Activated CD8-positive, alpha-beta memory T cell treated with anti-CD3 and anti-CD28 coated beads for 48 hours (primary cell): ENCODE measurements around the gene OPCML.

ENCODE experiments used
- DNase-seq, 3 experiments: peaks; one replicate each; pipeline ENCODE4 v3.0.0-alpha.2; 2020; ENCODE audit warnings: low read depth in 2 of 3, low spot score in 2 of 3

OPCML gene

DNA sequence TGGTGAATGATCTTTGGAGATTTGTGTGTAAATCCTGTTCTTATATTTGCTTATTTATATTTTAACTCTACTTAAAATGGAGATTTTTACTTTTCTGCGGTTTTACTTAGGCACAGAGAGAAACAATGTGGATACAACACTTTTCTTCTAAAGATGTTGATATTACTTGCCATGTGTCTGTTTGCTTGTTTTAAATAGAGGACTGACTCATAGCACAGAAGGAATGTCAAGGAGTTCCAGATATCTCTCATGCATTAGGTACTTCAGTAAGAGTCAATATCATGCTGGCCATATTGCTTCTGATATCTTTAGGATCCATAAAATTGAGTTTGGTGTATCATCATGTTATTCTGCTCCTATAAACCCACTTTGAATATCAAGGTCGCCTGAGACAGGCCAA lies 395.0 kb downstream of the OPCML start:
- no peak for DNase-seq

DNA sequence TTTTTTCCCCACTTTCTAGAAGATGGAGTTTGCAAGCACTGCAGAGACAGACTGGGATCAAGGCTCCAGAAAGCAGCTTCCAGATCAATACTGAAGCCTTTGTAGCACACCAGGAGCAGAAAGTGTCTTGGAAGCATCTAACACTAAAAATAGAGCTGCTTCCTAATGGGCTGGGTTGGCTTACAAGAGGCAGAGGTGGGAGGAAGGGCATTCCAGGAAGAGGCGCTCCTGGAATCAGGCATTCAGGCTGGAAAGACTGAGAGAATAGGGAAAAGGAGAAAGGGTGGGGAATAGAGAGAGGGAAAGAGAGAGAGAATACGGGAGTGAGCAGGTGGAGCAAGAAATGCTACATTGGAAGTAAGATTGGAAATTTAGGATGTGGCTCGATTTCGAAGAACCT lies 395.9 kb downstream of the OPCML start:
- DNase-seq = no peak

DNA sequence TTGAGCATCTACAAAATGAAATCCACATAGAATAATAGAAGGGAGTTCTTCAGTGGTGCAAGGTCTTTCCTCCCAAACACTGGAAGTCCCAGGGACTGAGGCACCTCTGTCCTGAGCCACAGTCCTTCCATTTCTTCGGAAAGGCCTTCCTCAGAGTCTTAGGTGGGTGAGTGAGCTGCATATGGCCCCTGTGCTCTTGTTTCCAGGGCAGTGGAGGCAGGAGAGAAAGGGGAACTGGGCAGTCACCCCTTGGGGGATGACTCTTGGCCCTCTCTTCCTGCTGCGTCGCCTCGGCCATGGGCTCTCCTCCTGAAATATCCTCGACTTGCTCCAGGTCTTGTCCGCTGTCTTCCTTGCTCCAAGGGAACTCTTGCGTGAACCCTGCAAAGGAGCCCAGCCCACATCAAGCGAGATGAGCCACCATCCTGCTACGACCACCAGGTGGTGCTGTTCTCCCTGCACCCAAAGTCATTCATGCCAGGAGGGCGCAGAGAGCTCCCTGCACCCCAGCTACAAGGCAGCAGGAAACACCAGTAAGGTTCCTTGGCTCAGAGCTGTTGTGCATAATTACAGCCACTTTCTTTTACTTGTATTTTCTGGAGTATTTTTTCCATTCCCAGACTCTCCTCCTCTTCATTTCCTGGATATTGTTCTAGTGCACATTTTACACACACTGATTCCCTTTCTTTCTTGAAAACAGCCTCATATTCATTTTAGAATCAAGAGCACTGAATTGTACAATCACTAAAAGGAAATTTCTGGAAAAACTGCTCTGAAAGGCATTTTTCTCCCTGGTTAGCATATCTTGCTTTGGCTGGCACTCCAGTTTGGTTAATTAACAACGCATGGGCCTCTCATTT lies 397.8 kb downstream of the OPCML start:
- peak in 1 of 3 experiments; percentile 6 for DNase-seq

DNA sequence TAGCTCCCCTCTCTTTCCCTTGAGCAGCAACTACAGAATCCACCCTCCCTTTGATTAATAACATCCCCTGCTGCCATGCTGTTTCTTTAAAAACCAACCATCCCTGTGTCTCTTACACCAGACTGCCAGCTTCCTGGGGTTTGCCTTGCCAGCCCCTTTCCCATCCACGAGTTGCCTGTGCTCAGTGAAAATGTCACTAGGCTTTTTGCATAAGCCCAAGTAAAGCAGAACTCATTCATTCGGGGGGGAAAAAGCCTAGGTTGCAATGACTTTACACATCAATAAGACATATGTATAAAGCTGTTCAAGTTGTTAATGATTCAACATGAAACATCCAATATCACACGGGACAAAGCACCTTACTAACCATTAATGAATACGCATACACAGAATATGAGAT lies 398.7 kb downstream of the OPCML start:
- DNase-seq = no peak

DNA sequence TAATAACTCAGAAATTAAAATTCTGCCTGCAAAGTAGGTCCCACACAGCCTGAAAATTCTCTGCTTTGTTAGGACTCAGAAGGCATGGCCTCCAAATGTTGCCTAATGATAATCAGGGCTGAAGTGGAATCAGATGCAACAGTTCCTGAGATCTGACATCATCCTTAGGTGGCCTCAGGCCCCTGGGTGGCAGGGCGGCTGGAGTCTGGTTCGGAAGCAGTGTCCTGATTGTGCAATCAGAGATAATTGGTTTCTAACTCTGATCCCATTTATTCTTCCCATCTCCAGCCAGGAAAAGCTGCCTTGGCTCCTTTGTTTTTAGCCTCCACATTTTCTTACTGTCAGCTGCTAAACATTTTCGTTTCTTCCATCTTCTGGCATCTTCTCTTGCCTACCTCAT lies 399.3 kb downstream of the OPCML start:
- no peak for DNase-seq

DNA sequence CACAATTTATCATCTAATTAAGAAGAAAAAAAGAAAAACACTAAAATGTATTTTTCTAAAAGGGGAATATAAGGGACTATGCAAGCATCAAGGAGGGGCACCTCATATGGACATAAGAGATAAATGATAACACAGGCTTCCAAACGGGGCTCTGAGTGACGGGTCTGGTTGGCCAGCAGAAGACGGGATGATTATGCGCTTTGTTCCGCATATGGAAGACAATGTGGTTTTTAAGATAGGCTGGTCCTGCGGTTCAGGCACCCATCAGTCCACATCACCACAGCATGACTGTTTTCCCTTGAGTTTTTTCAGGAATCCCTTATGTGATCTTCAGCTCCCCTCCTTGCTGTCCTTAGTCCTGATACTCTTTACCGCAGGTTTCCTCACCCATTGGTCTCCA lies 404.6 kb downstream of the OPCML start:
- DNase-seq = no peak

DNA sequence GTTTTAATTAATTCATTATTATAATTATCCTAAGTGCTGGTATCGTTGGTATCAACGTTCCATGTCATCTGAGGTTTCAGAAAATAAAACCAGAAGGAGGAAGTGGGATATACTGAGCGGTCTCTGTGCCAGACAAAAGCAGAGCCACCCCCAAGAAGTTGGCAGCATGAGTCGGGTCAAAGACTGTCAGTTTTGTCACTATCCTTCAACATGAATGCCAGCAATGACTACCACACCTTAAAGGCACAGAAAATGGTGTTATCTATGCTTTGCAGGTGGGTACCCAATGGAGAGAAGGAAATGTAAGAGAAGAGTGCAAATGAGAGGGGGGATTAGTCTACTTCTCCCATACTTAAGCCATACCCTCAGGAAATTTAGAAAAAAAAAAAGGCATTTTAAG lies 408.5 kb downstream of the OPCML start:
- no peak for DNase-seq

DNA sequence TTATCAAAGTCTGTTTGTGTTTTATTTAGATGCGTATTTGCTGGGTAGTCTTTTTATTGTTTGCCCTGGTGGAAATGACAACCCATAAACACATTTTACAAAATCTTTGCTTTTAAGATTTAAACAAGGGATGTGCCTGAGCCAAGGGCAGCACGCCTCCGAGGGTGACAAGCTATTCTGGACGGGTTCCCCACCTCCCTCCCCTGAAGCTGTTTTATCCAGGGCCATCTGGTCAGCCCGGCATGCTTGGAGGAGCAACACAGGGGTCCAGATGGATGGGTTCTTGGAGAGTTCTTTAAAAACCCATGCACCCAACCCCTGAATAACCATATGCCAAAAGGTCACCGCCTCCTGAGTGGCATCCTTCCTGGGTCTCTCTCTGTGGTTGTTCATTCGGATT lies 408.9 kb downstream of the OPCML start:
- DNase-seq = no peak

DNA sequence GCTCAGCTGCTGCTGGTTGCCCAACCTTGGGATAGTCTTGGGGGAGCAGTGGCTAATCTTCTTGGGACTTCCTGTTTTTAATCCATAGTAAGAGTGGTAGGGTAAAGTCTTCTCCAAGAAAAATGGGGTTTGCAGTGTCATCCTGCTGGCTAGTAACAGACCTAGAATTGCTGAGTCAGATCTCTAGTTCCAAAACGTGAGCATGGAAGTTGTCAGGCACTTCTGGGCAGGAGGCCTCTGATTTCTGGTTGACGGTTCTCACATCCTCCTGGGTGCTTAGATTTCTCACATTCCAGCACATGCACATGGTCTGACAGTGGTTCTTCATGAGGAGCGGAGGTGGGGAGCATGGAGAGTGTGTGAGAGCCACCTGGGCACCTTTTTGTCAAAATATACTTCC lies 410.0 kb downstream of the OPCML start:
- no peak for DNase-seq

DNA sequence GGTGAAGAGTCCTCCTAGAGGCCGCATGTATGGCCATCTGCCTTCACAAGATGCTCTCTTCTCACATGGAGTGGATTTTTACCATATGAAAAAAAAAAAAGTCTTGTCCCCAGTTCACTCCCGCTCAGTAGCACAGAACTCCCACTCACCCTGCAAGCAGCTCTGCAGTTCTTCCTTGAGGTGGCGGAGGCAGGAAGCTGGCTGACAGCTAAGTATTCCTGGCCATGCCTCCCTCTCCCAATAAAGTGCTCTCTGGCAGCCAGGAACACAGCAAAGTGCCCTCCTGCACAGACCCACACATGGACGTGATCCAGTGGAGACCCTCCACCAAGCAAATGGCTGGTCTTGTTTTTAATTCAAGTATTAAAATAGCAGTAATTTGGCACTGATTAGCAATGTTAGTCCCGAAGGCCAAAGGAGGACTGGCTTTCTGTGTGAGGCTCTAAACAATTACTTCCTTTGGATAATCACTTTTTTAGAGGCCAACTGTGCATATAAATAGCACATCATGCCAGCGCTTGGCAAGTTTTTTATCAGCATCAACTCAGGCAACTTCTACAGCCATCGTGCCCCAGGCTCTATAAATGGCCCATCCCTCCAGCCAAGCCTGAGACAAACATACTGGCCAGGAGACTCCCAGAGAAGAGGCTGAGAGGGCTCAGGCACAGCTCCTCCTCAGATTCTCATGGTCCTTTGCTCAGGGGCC lies 413.6 kb downstream of the OPCML start:
- DNase-seq = no peak

DNA sequence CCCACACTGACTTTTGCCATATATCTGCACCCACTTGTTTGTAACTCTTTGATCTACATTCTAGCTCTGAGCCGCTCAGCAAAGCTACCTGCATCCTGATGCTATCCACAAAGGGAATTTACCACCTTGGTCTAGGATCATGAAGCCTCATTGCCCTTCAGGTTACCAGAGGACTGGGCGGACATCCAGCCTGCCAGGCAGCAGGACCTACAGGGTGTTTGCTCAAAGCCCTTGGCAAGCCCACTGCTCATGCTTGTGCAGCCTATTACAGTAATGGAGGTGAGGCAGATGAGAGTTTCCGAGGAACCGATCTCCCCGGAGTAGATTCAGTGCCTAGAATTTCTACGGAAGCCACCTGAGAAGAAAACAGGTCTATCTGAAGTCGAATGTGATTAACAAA lies 417.2 kb downstream of the OPCML start:
- DNase-seq = no peak

DNA sequence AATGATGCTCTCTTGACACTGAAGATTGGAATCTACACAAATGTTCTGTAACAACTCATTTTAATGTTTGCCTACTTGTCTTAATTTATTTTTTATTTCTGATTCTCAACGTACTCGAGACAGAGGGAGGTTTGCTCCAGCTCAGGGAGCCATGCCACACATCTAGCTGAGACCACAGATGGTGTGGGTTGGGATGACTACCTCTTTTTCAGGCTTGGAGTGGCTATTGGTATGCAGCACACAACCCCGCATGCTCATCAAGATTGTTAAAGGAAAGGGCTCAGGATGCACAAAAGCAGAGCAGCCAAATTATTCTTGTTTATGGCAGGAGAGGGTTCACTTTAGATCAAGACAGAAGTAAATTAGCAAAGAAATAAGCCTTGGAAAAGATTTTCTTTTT lies 424.5 kb downstream of the OPCML start:
- DNase-seq = no peak

DNA sequence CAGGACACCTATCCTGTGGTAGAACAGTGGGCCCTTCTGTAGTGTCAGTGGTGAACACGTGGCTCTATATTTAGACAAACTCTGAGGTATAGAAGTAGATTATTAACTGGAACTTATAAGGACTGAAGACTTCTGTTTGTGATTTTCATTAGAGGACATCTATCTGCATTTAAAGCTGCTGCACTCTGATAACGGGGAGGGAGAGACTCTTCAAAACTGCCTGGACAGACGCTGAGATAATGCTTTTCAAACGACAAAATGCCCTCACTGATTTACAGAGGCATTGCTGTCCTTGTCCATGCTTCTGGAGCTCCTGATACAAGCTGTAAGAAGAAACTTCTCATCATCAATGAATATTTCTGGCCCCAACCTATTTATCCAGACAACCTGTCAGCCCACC lies 425.2 kb downstream of the OPCML start:
- DNase-seq = no peak

DNA sequence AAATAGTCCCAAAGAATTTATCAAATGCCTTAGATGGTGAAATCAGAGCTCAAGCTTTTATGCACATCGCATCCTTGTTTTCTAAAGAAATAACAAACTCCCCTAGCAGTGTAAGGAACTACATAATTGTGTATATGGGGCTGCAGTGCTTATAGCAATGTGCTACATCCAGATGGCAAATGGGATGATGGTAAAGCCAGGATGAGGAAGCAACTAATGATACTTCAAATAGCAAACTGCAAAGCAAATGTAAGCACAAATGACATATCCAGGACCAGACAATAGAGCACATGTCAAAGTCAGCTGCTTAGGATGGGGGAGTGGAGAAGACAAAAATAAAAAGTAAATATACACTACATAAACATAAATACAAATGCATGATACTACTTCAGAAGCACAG lies 425.9 kb downstream of the OPCML start:
- DNase-seq = no peak

DNA sequence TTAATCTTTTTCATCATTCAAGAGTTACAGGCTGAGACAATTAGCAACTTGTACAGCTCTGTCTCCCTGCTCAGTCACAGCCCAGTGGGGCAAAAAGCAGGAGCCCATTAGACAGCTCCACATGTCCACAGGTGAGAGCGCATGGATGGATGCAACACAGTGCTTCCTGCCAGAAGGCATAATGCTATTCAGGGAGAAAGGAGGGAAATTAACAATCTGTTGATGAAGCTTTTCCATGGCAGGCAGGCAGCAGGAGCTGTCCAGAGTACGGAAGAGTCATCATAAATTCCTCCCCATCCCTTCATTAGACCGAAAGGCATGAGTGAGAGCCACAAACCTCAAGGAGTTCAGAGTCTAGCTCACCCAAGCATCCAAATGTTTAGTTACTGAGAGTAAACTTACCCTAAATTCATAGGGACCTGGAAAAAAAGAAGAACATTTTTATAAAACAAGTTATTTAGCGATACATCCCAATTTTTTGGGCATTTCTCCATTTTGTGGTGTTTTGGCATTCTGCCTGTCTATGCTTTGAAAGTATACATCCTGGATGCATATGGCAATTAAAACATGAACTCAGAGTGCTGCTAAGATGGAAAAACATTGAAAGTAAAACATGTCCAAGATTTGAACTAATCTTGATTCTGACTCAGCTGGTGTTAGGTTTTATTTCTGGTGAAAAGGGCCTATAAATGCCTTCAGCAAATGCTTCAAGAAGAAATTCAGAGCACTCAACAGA lies 428.1 kb downstream of the OPCML start:
- no peak for DNase-seq

DNA sequence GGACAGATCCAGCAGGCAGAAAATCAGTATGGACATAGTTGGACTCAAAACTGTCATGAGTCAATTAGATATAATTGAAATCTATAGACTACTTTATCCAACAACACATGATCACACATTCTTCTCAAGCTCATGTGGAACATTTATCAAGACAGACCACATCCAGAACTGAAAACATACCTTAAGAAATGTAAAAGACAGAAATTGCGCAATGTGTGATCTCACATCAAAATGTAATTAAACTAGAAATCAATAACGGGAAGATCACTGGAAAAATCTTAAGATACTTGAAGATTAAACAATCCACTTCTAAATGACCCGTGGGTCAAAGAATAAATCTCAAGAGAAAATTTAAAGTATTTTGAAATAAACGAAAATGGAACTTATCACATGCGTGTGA lies 435.3 kb downstream of the OPCML start:
- DNase-seq = no peak

DNA sequence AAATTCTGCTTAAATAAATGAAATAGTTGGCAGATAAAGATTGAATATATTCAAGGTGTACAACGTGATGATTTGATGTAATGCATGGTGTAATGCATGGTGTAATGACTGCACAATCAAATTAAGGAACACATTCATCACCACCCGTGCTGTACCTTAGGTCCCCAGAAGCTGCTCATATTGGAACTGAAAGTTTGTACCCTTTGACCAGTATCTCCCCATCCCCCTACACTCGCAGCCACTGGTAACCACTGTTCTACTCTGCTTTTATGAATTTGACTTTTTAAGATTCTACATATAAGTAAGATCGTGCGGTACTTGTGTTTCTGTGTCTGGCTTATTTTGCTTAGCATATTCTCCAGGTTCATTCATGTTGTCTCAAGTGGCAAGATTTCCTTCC lies 445.8 kb downstream of the OPCML start:
- no peak for DNase-seq

DNA sequence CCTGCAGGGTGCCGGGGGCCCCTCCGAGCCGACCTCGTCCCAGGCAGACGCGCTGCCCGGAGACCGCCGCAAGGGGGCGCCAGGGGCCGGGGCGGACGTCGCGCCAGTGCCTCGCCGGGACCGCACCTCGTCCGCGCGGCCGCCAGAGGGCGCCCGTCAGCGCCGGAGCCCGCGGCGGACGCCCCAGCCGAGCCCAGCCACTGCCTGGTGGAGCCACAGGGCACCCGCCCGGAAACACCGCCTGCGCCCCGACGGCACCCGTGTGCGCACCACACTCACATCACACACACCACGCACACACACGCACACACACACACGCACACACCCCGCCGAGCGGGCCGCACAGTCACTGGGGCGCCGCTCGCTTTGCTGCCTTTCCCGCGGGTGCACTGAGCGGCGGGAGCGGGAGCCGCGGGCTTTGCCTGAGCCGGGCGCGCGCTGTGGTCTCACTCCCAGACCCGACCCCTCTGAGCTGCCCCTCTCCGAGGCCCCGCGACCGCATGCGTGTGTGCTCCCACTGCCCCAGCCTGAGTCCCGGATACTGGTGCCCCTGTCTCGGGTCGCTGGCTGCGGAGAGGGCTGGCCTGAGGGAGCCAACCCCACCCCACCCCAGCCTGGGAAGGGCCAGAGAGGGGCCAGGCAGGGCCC lies 449.3 kb downstream of the OPCML start:
- peak in 2 of 3 experiments; percentile 47 to 53 for DNase-seq

DNA sequence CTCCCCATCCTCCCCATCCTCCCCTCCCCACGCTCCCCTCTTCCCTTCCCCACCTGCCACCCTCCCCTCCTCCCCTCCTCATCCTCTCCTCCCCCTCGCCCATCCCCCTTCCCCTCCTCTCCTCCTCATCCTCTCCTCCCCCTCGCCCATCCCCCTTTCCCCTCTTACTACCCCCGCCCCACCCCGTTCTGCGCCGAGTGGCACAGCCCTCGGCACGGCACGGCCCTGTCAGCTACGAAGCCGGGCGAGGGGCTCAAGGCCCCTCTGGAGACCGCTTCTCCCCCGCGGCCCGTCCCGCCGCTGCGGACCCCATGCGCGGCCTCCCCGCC lies 449.9 kb downstream of the OPCML start:
- DNase-seq = no peak

DNA sequence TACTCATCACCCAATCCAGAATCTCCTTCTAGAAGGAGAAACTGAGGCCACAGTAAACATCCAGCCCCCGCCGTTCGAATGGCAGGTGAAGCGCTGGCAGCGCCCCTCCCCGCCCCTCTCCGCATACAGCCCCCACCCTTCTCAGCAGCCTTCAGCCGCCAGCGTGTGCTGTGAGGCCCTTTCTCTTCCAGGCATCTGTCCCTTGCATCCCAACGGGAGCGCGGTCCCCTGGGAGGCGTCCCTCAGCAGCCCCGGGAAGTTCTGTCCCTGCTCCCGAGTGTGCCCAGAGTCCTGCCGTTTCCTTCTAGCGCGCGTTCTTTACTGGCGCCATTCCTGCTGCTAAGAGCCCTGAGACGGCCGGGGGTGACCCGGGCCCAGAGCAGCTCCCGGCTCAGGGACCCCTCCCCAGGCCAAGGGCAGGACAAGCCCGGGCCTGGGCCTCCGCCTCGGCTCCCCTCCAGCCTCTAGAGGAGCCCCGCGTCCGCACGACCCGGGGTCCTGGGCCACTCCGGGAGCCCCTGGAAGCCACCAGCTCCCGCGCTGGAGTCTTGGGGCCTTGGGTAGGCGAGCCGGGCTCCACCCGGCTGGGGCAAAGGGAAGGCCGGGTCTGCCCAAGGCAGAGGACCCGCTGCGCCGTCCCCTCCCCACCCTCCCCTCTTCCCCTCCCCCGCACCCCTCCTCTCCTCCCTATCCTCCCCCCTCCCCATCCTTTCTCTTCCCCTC lies 450.4 kb downstream of the OPCML start:
- DNase-seq = no peak

DNA sequence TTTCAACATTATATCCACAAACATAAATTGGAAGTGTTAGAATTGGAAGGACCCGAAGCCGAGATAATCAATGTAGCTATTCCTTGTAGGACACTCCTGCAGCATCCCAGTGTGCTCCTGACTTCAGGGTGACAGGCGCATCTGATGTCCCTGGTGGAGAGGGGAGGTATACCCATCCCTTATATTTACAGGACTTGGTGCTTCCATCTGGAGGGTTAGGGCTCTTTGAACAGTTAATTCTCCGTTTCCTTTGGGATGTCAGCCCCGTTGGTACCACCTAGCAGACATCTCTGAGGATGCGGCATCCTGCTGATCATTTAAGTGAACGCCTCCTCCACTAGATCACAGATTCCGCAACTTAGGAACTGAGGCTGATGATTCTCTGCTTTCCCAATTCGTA lies 451.3 kb downstream of the OPCML start:
- no peak for DNase-seq
